HepG2 (cell line): ENCODE measurements around the gene ADGRF1. TPM values are rescaled to one million over a fixed set of nuclear protein-coding genes. Genes with fewer than 3 reads are reported as not detected.
A peak's percentile ranks its signal among the peaks of the same experiment; 100 is the strongest.

ENCODE experiments used
- ATAC-seq: fragments of 200-7000 bp; cut with Tn5 transposase; 3 replicates; pipeline ENCODE4 v1.9.1; 2020; ENCODE audit warnings: mild to moderate bottlenecking, moderate library complexity
- BruUV-seq: library from RNA; stranded (reverse); fragments of 400-500 nt; replicated peaks from 2 replicates; lab custom pipeline; 2021; lab: Mats Ljungman, UMichigan
- CTCF ChIA-PET: fragments of 300-600 bp; formaldehyde crosslinking; extraction: SDS; loops from one replicate; lab custom pipeline; 2021; ENCODE audit warnings: low total read pairs, inconsistent platforms, low intra/inter-chr PET ratio; lab: Yijun Ruan, JAX
- POLR2A ChIA-PET: fragments of 350-600 bp; sonication (Branson Sonifier 250); formaldehyde crosslinking; loops from one replicate; lab custom pipeline; 2020; ENCODE audit warnings: antibody characterized with exemption, inconsistent platforms; lab: Yijun Ruan, JAX
- DNase-seq: peaks from one replicate; pipeline ENCODE4 v3.0.0-alpha.2; 2015; ENCODE audit warnings: low spot score
- FAIRE-seq: peaks from 3 replicates; lab custom pipeline; 2011; peaks lifted over from hg19 to GRCh38; lab: Jason Lieb, UNC
- H2AFZ ChIP-seq: one replicate; pipeline ENCODE4 v1.6.1; 2011; ENCODE audit warnings: low read length, inconsistent platforms
- H3K27ac ChIP-seq: fragments of 300-600 bp; 3 replicates; pipeline ENCODE4 v1.8.0; 2011; ENCODE audit warnings: mixed run types, mild to moderate bottlenecking, mixed read lengths, low read length, inconsistent platforms; ENCODE audit not compliant: insufficient read depth; ENCODE audit errors: extremely low read length
- H3K27me3 ChIP-seq, 2 experiments: fragments of 200-600 bp in 1 of 2; 2 replicates in 1 of 2; 3 replicates in 1 of 2; pipeline versions ENCODE4 v1.6.0 to v1.8.0; 2011; ENCODE audit warnings: low read length in 2 of 2, mild to moderate bottlenecking in 2 of 2, moderate library complexity in 2 of 2, inconsistent platforms in 1 of 2; ENCODE audit not compliant: insufficient read depth in 2 of 2, control insufficient read depth in 1 of 2
- H3K36me3 ChIP-seq, 2 experiments: fragments of 200-600 bp in 1 of 2; replicated peaks in 1 of 2; 2 replicates in 1 of 2; 3 replicates in 1 of 2; pipeline versions ENCODE4 v1.5.1 to v1.8.0; 2011; ENCODE audit warnings: low read length in 2 of 2, inconsistent platforms in 1 of 2; ENCODE audit not compliant: insufficient read depth in 2 of 2, control insufficient read depth in 1 of 2
- H3K4me1 ChIP-seq: 2 replicates; pipeline ENCODE4 v1.5.1; 2012; ENCODE audit warnings: low read length, inconsistent platforms; ENCODE audit not compliant: insufficient read depth
- H3K4me2 ChIP-seq: 2 replicates; pipeline ENCODE4 v1.6.0; 2011; ENCODE audit warnings: low read depth, low read length, inconsistent platforms
- H3K4me3 ChIP-seq, 3 experiments: fragments of 200-600 bp in 1 of 3; sonication (generic), shearing (Covaris generic) in 1 of 3; replicated peaks in 1 of 3; 2 replicates each; pipeline ENCODE4 v1.5.1; 2011 to 2016; ENCODE audit warnings: low read length in 3 of 3, inconsistent platforms in 2 of 3, low read depth in 2 of 3, mild to moderate bottlenecking in 2 of 3, control low read depth in 1 of 3, mixed read lengths in 1 of 3; ENCODE audit not compliant: insufficient read depth in 1 of 3
- H3K79me2 ChIP-seq: one replicate; pipeline ENCODE4 v1.6.1; 2011; ENCODE audit warnings: low read length, inconsistent platforms; ENCODE audit not compliant: insufficient read depth
- H3K9ac ChIP-seq: 2 replicates; pipeline ENCODE4 v1.6.0; 2011; ENCODE audit warnings: mild to moderate bottlenecking, low read depth, low read length, inconsistent platforms; ENCODE audit not compliant: insufficient read depth
- H3K9me3 ChIP-seq: 2 replicates; pipeline ENCODE4 v1.5.1; 2012; ENCODE audit warnings: mild to moderate bottlenecking, low read length
- H4K20me1 ChIP-seq: 2 replicates; pipeline ENCODE4 v1.6.0; 2011; ENCODE audit warnings: inconsistent platforms, mild to moderate bottlenecking, low read length, moderate library complexity; ENCODE audit not compliant: insufficient read depth
- MAFK ChIP-seq, 2 experiments: IDR thresholded peaks in 1 of 2; conservative IDR thresholded peaks in 1 of 2; 2 replicates each; pipeline ENCODE4 v1.6.1; 2011; ENCODE audit warnings: improper control_type of control experiment in 2 of 2, low read length in 2 of 2
- SRSF1 ChIP-seq: fragments of 200-400 bp; formaldehyde crosslinking; optimal IDR thresholded peaks from 2 replicates; pipeline ENCODE3; 2017; ENCODE audit warnings: mild to moderate bottlenecking, low read depth, low read length, moderate library complexity
- ZBTB7A ChIP-seq: sonication (generic); formaldehyde crosslinking; IDR thresholded peaks from 2 replicates; pipeline ENCODE4 v1.8.0; 2022; ENCODE audit warnings: mild to moderate bottlenecking, missing genetic modification reagents
- ZFP37 ChIP-seq: sonication (generic); formaldehyde crosslinking; IDR thresholded peaks from 2 replicates; pipeline ENCODE4 v1.4.0; 2020; ENCODE audit warnings: missing genetic modification reagents, borderline replicate concordance
- WGBS: methylation state at CpG from one replicate; pipeline ENCODE4 v1.1.6; 2017; ENCODE audit warnings: low lambda C conversion rate; 5-methylcytosine and 5-hydroxymethylcytosine counted together
- in situ Hi-C: cut with HindIII; loops from 2 replicates; pipeline ENCODE4 v1.10.0; 2017; ENCODE audit warnings: low pct_unique_long_range_greater_than_20kb; ENCODE audit not compliant: extremely low pct_ligation_motif_present
- intact Hi-C: fragments of 100-400 bp; cut with micrococcal nuclease; formaldehyde crosslinking; loops from one replicate; pipeline ENCODE4 v1.10.0; 2022; ENCODE audit not compliant: unreplicated experiment
- polyA plus RNA-seq, 8 experiments: library from polyadenylated mRNA; depleted of rRNA in 3 of 8; stranded (reverse) in 7 of 8; unstranded in 1 of 8; fragments of >200 nt; fragmentation: Illumina TruSeq in 4 of 8; extraction: Trizol in 4 of 8; gene quantifications; 2 replicates each; pipeline versions ENCODE4 v1.2.1 to v1.2.3, GENCODE V29; 2011 to 2016; ENCODE audit warnings: low read depth in 4 of 8, missing spikeins in 1 of 8, mixed read lengths in 1 of 8; ENCODE audit not compliant: insufficient read depth in 1 of 8
- total RNA-seq, 5 experiments: library from RNA; depleted of rRNA; stranded (reverse); fragments of >200 nt; fragmentation: Illumina TruSeq; extraction: Trizol; gene quantifications; 2 replicates each; pipeline ENCODE4 v1.2.3, GENCODE V29; 2016; ENCODE audit warnings: low read depth in 1 of 5
- TF ChIP-seq, protein P1 (sequence below): sonication (generic); formaldehyde crosslinking; IDR thresholded peaks from 2 replicates; pipeline ENCODE4 v1.5.0; 2020; ENCODE audit warnings: mild to moderate bottlenecking, low read depth, missing genetic modification reagents, borderline replicate concordance

ADGRF1 gene
- total and polyA plus RNA-seq, 2 of the 13 experiments (the other 11 are each of a cell fraction or from before 2014, with no cell fraction given), result not detected

DNA sequence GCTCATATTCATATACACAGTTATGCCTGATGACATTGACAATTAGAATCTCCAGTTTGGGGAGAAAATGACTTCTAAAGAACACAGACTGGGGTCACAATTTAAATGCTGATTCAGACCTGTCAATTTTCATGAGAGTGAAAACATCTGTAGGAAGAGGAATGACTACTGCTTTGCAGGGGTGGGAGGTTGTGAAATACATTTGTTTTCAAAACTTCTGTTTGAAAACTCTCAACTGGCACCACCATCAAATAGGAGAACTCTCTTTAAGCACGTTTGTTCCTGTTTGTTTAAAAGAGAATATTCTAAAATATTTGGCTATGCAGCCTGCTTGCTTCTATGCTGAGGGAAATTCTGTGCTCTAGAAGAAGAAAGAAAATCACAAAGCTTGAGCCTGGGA, 69.6 kb downstream of the ADGRF1 start:
- no peak for FAIRE-seq

DNA sequence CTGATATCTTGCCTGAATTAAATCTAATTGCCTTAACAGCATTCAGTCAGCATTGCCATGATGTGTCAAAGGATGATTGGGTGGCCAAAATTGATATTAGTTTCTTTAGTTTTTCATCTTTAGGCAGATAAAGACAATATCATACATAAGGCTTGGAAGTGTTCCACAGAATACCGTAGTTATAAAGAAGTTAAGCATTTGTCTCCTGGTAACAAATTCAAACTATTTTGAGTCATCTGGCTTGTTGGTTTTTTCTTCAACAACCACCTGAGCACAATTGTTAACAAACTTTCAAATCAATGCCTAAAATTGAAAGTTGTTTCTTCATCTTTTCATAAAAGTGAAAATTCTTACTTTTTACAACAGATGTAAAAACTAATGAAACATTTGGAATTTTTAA, 72.9 kb downstream of the ADGRF1 start:
- no peaks in the 10 kb centered on the region for H3K79me2 ChIP-seq
- no peaks in the 10 kb centered on the region for H4K20me1 ChIP-seq
- no peak for FAIRE-seq
- no peaks in the 10 kb centered on the region for H3K4me1 ChIP-seq
- POLR2A ChIA-PET, result no interaction called here
- no TSS peak for BruUV-seq
- H3K4me2 ChIP-seq, result no peak overlapping the region
- no peak for DNase-seq
- ATAC-seq, result no peak
- H3K27me3 ChIP-seq, result peaks cover 2 to 20% of the 10 kb centered on the region in 2 experiments; a peak in 4 of 5 replicates
- in situ Hi-C loops (no loop called here), intact Hi-C loops (no loop called here)
- H3K9ac ChIP-seq, result no peak overlapping the region
- H3K9me3 ChIP-seq, result no peaks in the 10 kb centered on the region
- H2AFZ ChIP-seq, result no peak overlapping the region
- no peak overlapping the region for H3K4me3 ChIP-seq
- CTCF ChIA-PET, result no interaction called here
- no peaks in the 10 kb centered on the region for H3K36me3 ChIP-seq
- H3K27ac ChIP-seq, result no peak overlapping the region
- WGBS, result 0% methylated on average over 1 of the region's 1 CpG
- TF ChIP-seq ZBTB7A (CRISPR knock-in tag) (no peak), SRSF1 (no peak)
- TF ChIP-seq, protein P1, sequence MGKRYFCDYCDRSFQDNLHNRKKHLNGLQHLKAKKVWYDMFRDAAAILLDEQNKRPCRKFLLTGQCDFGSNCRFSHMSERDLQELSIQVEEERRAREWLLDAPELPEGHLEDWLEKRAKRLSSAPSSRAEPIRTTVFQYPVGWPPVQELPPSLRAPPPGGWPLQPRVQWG (CRISPR knock-in tag), result no peak

More for the DNA sequence above, 69.6 kb downstream of the ADGRF1 start:
- in situ Hi-C loops, result no loop called here
- Histone ChIP-seq H2AFZ (no peak overlapping the region), H3K36me3 (no peaks in the 10 kb centered on the region), H4K20me1 (no peaks in the 10 kb centered on the region), H3K27ac (no peak overlapping the region), H3K9ac (no peak overlapping the region), H3K4me2 (no peak overlapping the region), H3K4me3 (no peak overlapping the region), H3K9me3 (no peaks in the 10 kb centered on the region), H3K4me1 (no peaks in the 10 kb centered on the region), H3K79me2 (no peaks in the 10 kb centered on the region), H3K27me3 (peaks cover 0 to 5% of the 10 kb centered on the region in 2 experiments; a peak in 3 of 5 replicates)
- 0% methylated on average over 1 of the region's 1 CpG for WGBS
- ATAC-seq (no peak), DNase-seq (no peak)
- CTCF ChIA-PET, result no interaction called here
- TF ChIP-seq ZFP37, result no peak
- peak in 1 of 2 experiments; percentile 24; a peak in 1 of 4 replicates for TF ChIP-seq MAFK (conservative IDR thresholded peaks at IDR 0.05 in 1 of 2, IDR thresholded peaks at IDR 0.05 in 1 of 2; ENCODE audit: low read length in 2 of 2)
- POLR2A ChIA-PET, result no interaction called here
- BruUV-seq, result no TSS peak
- intact Hi-C loops, result no loop called here
